Naive B cell (primary cell): ENCODE results near the gene DUSP8. TPM values are rescaled to one million over a fixed set of nuclear protein-coding genes. Genes with fewer than 3 reads are reported as not detected.
A peak's percentile ranks its signal among the peaks of the same experiment; 100 is the strongest.

Experiments
- ATAC-seq, 2 donors: fragments of 150-1000 bp; cut with Tn5 transposase; 2 replicates each; pipeline ENCODE4 v1.10.0; 2021; ENCODE audit warnings: low read depth in 2 of 2, mild to moderate bottlenecking in 2 of 2, moderate library complexity in 2 of 2
- DNase-seq: peaks from one replicate; pipeline ENCODE4 v3.0.0; 2022
- H3K27ac Mint-ChIP-seq, 6 donors: one replicate each; pipeline ENCODE4 v1.8.0; 2020 to 2022; ENCODE audit warnings: mild to moderate bottlenecking in 6 of 6, mixed read lengths in 6 of 6, moderate library complexity in 5 of 6, inconsistent platforms in 2 of 6
- H3K27me3 Mint-ChIP-seq, 3 donors: one replicate each; pipeline ENCODE4 v1.8.0; 2021 to 2022; ENCODE audit warnings: mixed read lengths in 3 of 3, mild to moderate bottlenecking in 1 of 3
- H3K36me3 Mint-ChIP-seq, 2 donors: one replicate each; pipeline ENCODE4 v1.8.0; 2020 to 2022; ENCODE audit warnings: mixed read lengths in 2 of 2, inconsistent platforms in 1 of 2, mild to moderate bottlenecking in 1 of 2
- H3K4me1 Mint-ChIP-seq, 3 donors: one replicate each; pipeline ENCODE4 v1.8.0; 2020 to 2022; ENCODE audit warnings: mixed read lengths in 3 of 3, inconsistent platforms in 1 of 3, mild to moderate bottlenecking in 1 of 3, moderate library complexity in 1 of 3
- H3K4me3 Mint-ChIP-seq, 8 donors: one replicate each; pipeline ENCODE4 v1.8.0; 2020 to 2022; ENCODE audit warnings: mild to moderate bottlenecking in 8 of 8, mixed read lengths in 8 of 8, moderate library complexity in 8 of 8, inconsistent platforms in 2 of 8
- H3K9me3 Mint-ChIP-seq, 7 donors: one replicate each; pipeline ENCODE4 v1.8.0; 2020 to 2022; ENCODE audit warnings: mixed read lengths in 7 of 7, mild to moderate bottlenecking in 5 of 7, inconsistent platforms in 2 of 7, moderate library complexity in 1 of 7
- polyA plus RNA-seq, 6 donors: library from polyadenylated mRNA; unstranded; fragments of 300-500 nt; fragmentation: Illumina TruSeq; gene quantifications; one replicate each; pipeline ENCODE4 v1.2.3, GENCODE V29; 2021; ENCODE audit warnings: low read depth in 6 of 6

Gene DUSP8
- polyA plus RNA-seq, 6 donors from 2014 or later = 0.05 to 0.09 (median 0.07) TPM; not detected in 3

GRCh38 chr11:1536065-1536843 lies 35.8 kb downstream of the DUSP8 start:
- peak overlapping the region in 2 of 8 donors; percentile 6 to 42 for H3K4me3 Mint-ChIP-seq
- H3K9me3 Mint-ChIP-seq = peaks cover 0 to 5% (median 0%) of the 10 kb centered on the region in 7 donors
- peaks cover 24 to 34% (median 32%) of the 10 kb centered on the region in 3 donors for H3K4me1 Mint-ChIP-seq
- H3K36me3 Mint-ChIP-seq = peaks cover 0 to 8% of the 10 kb centered on the region in 2 donors
- ATAC-seq (no peak), DNase-seq (no peak)
- peaks cover 10 to 32% (median 22%) of the 10 kb centered on the region in 3 donors for H3K27me3 Mint-ChIP-seq
- H3K27ac Mint-ChIP-seq = peak overlapping the region in 1 of 6 donors; percentile 42

DNA sequence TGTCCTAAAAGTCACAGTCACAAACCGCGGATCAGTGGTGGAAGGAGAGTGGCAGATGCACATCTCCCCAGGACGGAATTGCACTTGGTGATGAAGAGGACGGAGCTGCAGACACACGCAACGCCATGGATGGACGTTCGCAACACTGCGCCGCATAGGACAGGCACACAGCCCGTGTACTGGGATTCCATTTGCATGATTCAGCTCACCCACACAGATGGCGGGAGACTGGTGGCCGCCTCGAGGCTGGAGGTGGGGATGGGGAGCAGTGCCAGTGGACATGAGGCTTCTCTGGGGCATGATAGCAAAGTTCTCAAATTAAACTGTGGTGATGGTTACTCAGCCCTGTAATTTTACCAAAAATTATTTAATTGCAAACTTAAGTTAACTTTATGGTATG lies 37.4 kb downstream of the DUSP8 start:
- peak overlapping the region in 1 of 8 donors; percentile 9 for H3K4me3 Mint-ChIP-seq

DNA sequence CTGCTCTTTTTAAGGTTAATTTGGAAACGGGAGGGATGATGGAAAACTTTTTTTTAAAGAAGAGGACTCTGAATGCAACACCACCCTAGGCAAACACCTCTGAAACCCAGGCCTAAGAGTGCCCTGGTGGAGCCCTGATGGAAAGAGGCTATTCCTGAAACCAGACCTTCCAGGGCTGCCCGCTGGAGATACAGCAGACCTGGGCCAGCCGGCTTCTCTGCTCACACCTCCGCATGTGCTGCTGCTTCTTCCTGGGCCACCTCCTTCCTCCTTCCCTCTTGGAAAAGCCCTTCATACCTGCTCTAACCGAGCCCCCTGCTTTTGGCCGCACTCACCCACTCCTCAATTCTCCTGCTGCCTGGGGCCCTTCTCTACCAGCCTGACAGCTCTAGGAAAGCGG lies 37.9 kb downstream of the DUSP8 start:
- Mint-ChIP-seq H3K4me3 (no peak overlapping the region), H3K27ac (peak overlapping the region in 1 of 6 donors; percentile 95), H3K36me3 (peaks cover 0 to 8% of the 10 kb centered on the region in 2 donors), H3K27me3 (peaks cover 10 to 12% (median 12%) of the 10 kb centered on the region in 3 donors), H3K4me1 (peaks cover 26 to 38% (median 36%) of the 10 kb centered on the region in 3 donors), H3K9me3 (peaks cover 0 to 5% (median 0%) of the 10 kb centered on the region in 7 donors)
- no peak for ATAC-seq
- no peak for DNase-seq

More for the DNA sequence above, 37.4 kb downstream of the DUSP8 start:
- ATAC-seq (no peak), DNase-seq (no peak)
- no peak overlapping the region for H3K27ac Mint-ChIP-seq
- peaks cover 10 to 17% (median 17%) of the 10 kb centered on the region in 3 donors for H3K27me3 Mint-ChIP-seq
- peaks cover 0 to 5% (median 0%) of the 10 kb centered on the region in 7 donors for H3K9me3 Mint-ChIP-seq
- H3K4me1 Mint-ChIP-seq = peaks cover 26 to 38% (median 34%) of the 10 kb centered on the region in 3 donors
- H3K36me3 Mint-ChIP-seq = peaks cover 0 to 8% of the 10 kb centered on the region in 2 donors

- peaks cover 0 to 1% (median 0%) of the 10 kb centered on the region in 7 donors for H3K9me3 Mint-ChIP-seq
- no peak overlapping the region for H3K4me3 Mint-ChIP-seq
Measured at GRCh38 chr11:1533342-1533725, 38.7 kb downstream of the DUSP8 start.

GRCh38 chr11:1532606-1533341 lies 39.3 kb downstream of the DUSP8 start:
- Mint-ChIP-seq H3K9me3 (no peaks in the 10 kb centered on the region), H3K36me3 (no peaks in the 10 kb centered on the region), H3K27ac (no peak overlapping the region), H3K4me1 (peaks cover 29 to 50% (median 38%) of the 10 kb centered on the region in 3 donors), H3K4me3 (no peak overlapping the region), H3K27me3 (peaks cover under 1 to 2% (median 1%) of the 10 kb centered on the region in 3 donors)
- no peak for DNase-seq
- ATAC-seq = no peak

More at GRCh38 chr11:1533342-1533725, 38.7 kb downstream of the DUSP8 start:
- ATAC-seq = no peak
- Mint-ChIP-seq H3K4me1 (peaks cover 29 to 45% (median 38%) of the 10 kb centered on the region in 3 donors), H3K36me3 (peaks cover 0 to 5% of the 10 kb centered on the region in 2 donors), H3K27ac (no peak overlapping the region), H3K27me3 (peaks cover 7% of the 10 kb centered on the region in 3 donors)
- no peak for DNase-seq

GRCh38 chr11:1532014-1532586 lies 40.0 kb downstream of the DUSP8 start:
- ATAC-seq (no peak), DNase-seq (no peak)
- no peak overlapping the region for H3K27ac Mint-ChIP-seq
- H3K4me1 Mint-ChIP-seq = peaks cover 29 to 50% (median 35%) of the 10 kb centered on the region in 3 donors
- H3K36me3 Mint-ChIP-seq = no peaks in the 10 kb centered on the region
- H3K9me3 Mint-ChIP-seq = no peaks in the 10 kb centered on the region
- no peak overlapping the region for H3K4me3 Mint-ChIP-seq
- no peaks in the 10 kb centered on the region for H3K27me3 Mint-ChIP-seq

DNA sequence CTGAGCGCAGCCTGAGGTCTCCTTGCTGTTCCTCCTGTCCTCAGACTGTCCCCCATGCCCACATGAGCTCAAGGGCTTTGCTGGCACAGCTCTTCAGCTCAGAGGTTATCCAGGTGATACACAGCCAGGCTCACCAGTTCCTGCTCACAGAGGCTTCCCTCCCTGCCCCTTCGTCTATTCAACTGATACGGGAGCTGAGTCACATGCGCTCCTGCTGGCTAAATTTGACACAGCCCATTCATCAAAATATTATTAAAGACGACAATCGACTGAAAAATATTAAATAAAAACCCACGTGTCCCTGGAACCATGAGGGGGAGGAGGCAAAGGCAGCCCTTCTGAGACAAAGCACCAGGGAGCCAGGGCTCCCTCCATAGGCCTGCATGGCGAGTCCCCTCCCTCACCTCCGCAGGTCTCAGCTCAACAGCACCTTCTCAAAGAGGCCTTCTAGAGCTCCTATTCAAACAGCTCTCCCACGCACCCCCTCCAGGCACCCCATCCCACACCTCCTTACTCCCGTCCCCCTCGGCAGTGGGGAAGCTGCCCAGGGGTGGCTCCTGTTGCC lies 40.5 kb downstream of the DUSP8 start:
- Mint-ChIP-seq H3K27ac (peak overlapping the region in 2 of 6 donors; percentile 43 to 71), H3K36me3 (no peaks in the 10 kb centered on the region), H3K4me3 (no peak overlapping the region), H3K27me3 (no peaks in the 10 kb centered on the region), H3K9me3 (no peaks in the 10 kb centered on the region), H3K4me1 (peaks cover 29 to 50% (median 32%) of the 10 kb centered on the region in 3 donors)
- DNase-seq (no peak), ATAC-seq (no peak)

DNA sequence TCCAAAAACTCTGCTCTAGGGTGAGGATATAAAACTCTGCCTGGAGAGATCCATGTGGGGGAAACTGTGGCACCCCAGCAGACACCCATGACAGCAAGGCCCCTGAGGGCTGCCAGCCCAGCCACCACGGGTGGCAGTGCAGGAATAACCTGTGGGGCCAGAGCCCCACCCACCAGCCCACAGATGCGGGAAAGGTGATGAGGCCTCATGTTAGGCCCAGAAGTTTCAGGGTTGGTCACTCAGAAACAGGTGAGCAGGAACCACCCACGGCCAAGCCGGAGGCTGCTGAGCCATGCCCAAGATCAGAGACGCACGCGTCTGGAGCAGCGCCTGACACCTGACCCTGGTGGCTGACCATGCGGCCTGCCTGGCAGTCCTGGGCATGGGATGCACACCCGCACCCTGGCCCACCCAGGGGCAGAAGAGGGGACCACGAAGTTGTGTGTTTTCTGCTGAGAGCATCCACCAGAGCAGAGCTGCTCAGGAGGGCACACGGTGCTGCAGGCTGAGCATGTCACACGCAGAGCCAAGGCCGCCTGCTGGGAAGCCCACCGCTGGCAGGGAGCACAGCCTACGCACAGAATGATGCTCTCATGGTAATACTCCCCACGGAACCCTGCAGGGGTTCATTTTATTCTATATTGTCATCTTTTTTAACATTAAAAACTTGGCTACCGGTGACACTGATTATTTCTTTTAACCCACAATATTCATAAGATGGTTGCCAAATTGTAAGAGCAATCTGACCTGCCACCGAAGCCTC lies 41.2 kb downstream of the DUSP8 start:
- Mint-ChIP-seq H3K27me3 (no peaks in the 10 kb centered on the region), H3K9me3 (no peaks in the 10 kb centered on the region), H3K4me1 (peaks cover 26 to 45% (median 33%) of the 10 kb centered on the region in 3 donors), H3K27ac (peak overlapping the region in 1 of 6 donors; percentile 43), H3K4me3 (no peak overlapping the region), H3K36me3 (no peaks in the 10 kb centered on the region)
- DNase-seq = no peak
- no peak for ATAC-seq

DNA sequence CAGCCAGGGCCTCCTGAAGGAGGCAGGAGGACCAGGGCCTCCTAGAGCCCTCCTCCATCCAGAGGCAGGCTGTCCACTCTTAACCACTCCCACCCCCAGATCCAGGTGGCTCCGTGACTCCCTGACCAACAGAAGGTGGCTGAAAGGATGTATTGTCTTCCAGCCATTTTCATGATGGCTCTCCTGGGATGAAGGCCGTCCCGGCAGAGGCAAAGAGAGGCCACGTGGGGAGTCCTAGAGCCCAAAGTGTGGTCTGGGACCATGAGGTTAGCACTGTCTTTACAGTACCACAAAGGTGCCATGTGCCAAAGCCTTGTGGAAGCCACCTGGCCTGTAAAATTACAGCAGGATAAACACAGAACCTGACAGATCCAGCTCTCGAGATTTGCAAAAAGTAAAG lies 42.3 kb downstream of the DUSP8 start:
- H3K27ac Mint-ChIP-seq = no peak overlapping the region
- DNase-seq (no peak), ATAC-seq (no peak)
- H3K9me3 Mint-ChIP-seq = no peaks in the 10 kb centered on the region
- H3K4me1 Mint-ChIP-seq = peaks cover 19 to 37% (median 35%) of the 10 kb centered on the region in 3 donors
- no peaks in the 10 kb centered on the region for H3K27me3 Mint-ChIP-seq
- H3K4me3 Mint-ChIP-seq = no peak overlapping the region
- H3K36me3 Mint-ChIP-seq = no peaks in the 10 kb centered on the region

GRCh38 chr11:1529286-1529685 lies 42.8 kb downstream of the DUSP8 start:
- Mint-ChIP-seq H3K9me3 (no peaks in the 10 kb centered on the region), H3K27ac (no peak overlapping the region), H3K4me1 (peaks cover 17 to 35% (median 33%) of the 10 kb centered on the region in 3 donors), H3K27me3 (no peaks in the 10 kb centered on the region), H3K4me3 (peak overlapping the region in 1 of 8 donors; percentile 68), H3K36me3 (no peaks in the 10 kb centered on the region)
- no peak for ATAC-seq
- DNase-seq = no peak

- no peaks in the 10 kb centered on the region for H3K36me3 Mint-ChIP-seq
- H3K4me1 Mint-ChIP-seq = peaks cover 19 to 41% (median 33%) of the 10 kb centered on the region in 3 donors
- H3K27me3 Mint-ChIP-seq = no peaks in the 10 kb centered on the region
- H3K4me3 Mint-ChIP-seq = no peak overlapping the region
- ATAC-seq (no peak), DNase-seq (no peak)
- H3K27ac Mint-ChIP-seq = no peak overlapping the region
- H3K9me3 Mint-ChIP-seq = no peaks in the 10 kb centered on the region
Measured at GRCh38 chr11:1528710-1529109, 43.4 kb downstream of the DUSP8 start.

- no peak overlapping the region for H3K4me3 Mint-ChIP-seq
- no peaks in the 10 kb centered on the region for H3K36me3 Mint-ChIP-seq
- DNase-seq (no peak), ATAC-seq (no peak)
- peak overlapping the region in 3 of 6 donors; percentile 39 to 52 (median 47) for H3K27ac Mint-ChIP-seq
- H3K9me3 Mint-ChIP-seq = no peaks in the 10 kb centered on the region
- H3K4me1 Mint-ChIP-seq = peaks cover 24 to 52% (median 45%) of the 10 kb centered on the region in 3 donors
- H3K27me3 Mint-ChIP-seq = no peaks in the 10 kb centered on the region
Measured at GRCh38 chr11:1526785-1527184, 45.3 kb downstream of the DUSP8 start.
